GM21737 (cell line): ENCODE measurements around the gene NPHS1.
"Not testable (repeated sequence)": the region's sequence is repeated elsewhere in the genome, so short reads cannot be mapped to it uniquely, and the experiment has no call there.

Source experiments
- ATAC-seq: cut with Tn5 transposase; IDR thresholded peaks from one replicate; pipeline ENCODE4 v1.9.1; 2021; ENCODE audit warnings: mild to moderate bottlenecking, moderate library complexity; ENCODE audit not compliant: unreplicated experiment

NPHS1 gene

DNA sequence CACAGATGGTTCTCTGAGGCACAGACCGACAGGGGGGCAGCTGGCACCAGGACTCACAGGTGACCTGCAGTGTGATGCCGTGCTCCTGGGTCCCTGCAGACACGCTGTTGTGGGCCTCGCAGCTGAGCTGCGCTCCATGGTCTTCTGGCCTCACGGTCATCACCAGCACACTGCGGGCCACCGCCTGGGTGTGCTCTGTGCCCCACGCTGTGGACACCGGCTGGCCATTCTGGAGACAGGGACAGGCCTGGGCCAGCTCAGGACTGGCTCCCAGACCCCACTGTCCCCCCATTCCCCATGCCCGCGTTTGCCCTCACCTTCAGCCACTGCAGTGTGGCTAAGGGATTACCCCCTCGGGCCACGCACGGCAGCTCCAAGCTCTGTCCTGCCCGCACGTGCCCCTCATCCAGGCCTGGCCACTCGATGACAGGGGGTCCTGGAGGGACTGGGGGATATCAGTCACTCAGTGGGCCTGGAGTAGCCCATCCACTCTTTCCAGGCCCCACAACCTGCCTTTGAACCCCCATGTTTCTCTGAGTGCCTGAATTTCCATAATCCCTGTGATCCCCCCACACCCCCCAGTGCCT, 3.3 kb downstream of the NPHS1 start:
- ATAC-seq = no peak

- ATAC-seq = no peak
These were observed 3.8 kb downstream of the NPHS1 start for GRCh38 chr19:35848486-35848885.

GRCh38 chr19:35847911-35848310, 4.4 kb downstream of the NPHS1 start:
- ATAC-seq = no peak

GRCh38 chr19:35846038-35846668, 6.2 kb downstream of the NPHS1 start:
- no peak for ATAC-seq

DNA sequence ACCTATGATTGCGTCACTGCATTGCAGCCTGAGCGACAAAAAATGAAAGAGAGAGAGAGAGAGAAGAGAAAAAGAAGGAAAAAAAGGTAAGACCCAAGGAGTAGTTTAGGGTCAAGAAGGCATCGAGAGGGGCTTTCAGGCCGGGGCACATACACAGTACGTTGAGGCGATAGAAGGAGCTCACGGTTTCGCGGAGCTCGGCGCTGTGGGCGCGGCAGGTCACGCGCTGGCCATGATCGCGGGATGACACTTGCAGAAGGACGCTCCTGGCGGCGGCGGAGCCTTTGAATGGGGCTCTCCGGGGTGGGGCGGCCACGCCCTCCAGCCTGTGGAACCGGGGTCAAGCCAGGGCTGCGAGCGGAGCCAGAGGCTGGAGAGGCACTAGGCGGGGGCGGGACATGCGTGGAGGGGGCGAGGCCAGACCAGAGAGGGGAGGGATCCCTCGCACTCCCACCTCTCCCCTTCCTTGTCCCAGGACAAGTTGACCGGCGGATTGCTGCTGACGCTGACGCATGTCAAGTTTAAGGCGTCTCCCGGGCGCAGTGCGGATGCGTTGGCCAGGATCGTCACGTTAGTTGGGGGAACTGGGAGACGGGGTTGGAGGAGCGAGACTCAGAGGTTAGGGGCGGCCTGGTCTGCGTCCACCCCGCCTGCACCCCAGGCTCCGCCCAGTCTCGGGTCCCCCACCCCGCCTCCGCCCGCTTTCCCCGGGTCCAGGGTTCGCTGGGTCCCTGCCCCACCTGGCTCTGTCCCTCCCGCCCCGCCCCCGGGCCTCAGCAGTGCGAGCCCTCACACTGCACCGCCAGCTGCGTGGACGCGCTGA, 6.9 kb downstream of the NPHS1 start:
- ATAC-seq = no peak

GRCh38 chr19:35844482-35845214, 7.7 kb downstream of the NPHS1 start:
- no peak for ATAC-seq

DNA sequence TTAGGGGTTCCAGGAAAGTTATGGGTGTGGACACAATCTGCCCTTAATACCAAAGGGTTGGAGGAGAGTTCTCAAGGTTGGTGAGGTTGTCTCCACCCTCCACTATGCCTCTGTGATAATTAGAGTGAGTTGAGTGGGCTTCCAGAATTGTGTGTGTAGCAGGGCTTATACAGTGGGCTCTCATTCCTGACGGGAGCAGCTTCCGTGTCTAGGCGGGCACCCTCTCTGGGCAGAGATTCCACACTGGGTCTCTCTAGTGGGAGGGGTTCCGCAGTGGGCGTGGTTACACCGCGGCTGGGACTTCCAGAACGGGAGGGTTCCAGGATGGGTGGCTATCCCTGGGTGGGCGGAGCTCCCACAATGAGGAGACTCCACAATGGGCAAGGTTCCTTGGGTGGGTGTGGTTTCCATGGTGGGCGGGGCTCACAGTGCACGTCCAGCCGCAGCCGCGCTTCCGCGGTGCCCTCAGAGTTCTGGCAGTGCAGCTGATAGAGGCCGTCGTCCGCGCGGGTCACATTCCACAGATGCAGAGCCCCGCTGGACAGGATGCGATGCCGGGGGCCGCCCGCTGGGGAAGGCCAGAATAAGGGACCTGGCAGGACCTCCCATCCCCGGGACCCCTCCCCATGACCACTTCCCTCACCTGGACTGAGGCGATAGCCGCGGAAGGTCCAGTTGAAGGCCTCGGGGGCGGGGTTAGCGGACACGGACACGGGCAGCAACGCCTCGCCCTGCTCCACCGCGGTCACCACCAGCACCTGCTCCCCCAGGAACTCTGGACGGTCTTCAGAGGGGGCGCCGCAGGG, 8.4 kb downstream of the NPHS1 start:
- ATAC-seq = no peak

DNA sequence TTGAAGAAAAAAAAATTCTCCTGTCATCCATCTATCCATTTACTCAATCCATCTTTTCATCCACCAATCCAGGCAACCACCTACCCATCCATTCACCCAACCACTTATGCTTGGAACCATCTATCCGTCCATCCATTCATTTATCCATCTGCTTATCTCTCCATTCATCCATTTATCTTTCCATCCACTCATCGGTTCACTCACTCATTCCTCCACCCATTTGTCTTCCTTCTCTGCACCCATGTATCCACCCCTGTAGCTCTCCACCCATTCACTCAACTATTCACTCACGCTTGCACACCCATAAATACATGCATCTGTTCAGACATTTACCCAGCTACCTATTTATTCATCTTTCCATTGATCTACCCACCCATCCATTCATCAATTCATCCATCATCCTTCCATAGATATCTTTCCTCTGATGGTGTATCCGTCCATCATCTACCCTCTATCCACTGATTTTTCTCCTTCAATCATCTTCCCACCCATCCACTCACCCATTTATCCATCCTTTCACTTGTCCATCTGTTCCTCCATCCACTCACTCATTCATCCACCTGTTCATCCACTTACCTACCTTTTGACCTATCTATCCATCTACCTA, 9.5 kb downstream of the NPHS1 start:
- no peak for ATAC-seq

- ATAC-seq = no peak
These were observed 10.2 kb downstream of the NPHS1 start for GRCh38 chr19:35841961-35842595.

- ATAC-seq = not testable (repeated sequence)
These were observed 16.2 kb downstream of the NPHS1 start for GRCh38 chr19:35836096-35836495.

- ATAC-seq = no peak
These were observed 18.3 kb downstream of the NPHS1 start for GRCh38 chr19:35833972-35834371.

DNA sequence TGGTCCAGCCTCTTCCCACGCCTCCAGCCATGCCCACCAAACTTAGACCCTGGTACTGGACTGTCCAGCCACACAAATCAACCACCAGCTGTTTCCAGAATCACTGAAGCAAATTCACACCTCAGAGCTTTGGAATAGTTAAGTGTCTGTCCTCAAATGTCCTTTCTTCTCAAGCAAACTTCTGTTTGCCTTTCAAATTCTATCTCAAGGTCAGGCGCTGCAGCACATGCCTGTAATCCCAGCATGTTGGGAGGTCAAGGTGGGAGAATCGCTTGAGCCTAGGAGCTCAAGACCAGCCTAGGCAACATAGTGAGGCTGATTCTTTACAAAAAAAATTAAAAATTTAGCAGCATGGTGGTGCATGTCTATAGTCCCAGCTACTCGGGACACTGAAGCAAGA, 20.2 kb downstream of the NPHS1 start:
- no peak for ATAC-seq

- no peak for ATAC-seq
These were observed 21.3 kb downstream of the NPHS1 start for GRCh38 chr19:35830986-35831385.

DNA sequence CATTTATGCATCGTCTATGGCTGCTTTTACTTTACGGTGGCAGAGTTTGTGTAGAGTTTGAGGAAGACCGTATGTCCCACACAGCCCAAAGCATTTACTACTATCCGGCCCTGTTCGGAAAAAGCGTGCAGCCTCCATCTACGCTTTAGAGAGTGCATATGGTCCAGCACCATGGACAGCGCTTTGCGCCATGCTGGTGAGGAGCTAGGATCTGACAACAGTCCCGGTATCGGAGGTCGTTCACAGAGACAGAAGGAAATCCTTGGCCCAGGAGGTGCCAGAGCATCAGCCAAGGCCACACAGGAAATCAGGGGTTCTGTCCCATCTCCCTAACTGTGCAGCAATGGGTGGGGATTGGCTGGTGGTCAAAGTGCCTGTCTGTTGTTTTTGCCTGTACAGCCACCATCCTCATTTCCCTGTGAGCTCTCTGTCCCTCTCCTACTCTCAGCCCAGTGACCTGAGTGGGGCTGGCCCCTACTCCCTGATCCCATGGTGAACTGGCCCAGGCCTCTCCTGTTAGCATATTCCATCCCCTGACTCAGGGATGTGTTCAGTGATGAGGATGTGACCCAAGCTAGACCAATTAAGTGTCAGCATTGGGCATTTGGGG, 23.5 kb downstream of the NPHS1 start:
- no peak for ATAC-seq

- ATAC-seq = no peak
These were observed 28.2 kb downstream of the NPHS1 start for GRCh38 chr19:35824150-35824549.

GRCh38 chr19:35822579-35822978, 29.7 kb downstream of the NPHS1 start:
- ATAC-seq = no peak

DNA sequence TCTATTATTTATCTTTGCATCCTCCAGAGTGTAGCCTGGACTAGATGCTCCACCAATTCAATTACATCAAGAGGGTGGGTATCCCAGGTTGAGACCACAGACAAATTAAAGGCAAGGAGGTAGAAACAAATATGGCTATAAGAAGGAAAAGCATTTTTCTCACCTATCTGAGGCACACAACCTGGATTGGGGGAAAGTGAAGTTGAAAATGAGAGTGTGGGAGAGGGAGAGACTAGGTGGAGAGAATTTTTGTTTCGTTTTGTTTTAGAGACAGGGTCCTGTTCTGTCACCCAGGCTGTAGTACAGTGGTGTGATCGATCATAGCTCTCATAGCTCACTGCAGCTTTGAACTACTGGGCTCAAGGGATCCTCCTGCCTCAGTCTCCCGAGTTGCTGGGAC, 33.9 kb downstream of the NPHS1 start:
- ATAC-seq = no peak

DNA sequence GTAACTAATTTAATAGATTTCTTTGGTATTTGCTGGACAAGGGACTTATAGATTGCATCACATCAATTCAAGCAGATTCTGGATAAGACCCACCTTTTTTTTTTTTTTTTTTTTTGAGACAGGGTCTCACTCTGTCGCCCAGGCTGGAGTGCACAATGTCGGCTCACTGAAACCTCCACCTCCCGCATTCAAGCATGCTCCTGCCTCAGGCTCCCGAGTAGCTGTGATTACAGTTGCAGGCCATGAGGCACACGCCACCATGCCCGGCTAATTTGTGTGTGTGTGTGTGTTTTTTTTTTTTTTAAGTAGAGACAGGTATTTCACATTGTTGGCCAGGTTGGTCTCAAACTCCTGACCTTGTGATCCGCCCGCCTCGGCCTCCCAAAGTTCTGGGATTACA, 35.5 kb downstream of the NPHS1 start:
- no peak for ATAC-seq

- ATAC-seq = no peak
These were observed 36.0 kb downstream of the NPHS1 start for GRCh38 chr19:35816262-35816661.
